T47D (cell line): ENCODE results near the gene TFAP2B.

ENCODE experiments used
- DNase-seq, 2 experiments: peaks; one replicate each; pipeline versions ENCODE4 v3.0.0 to v3.0.0-alpha.2; 2011 to 2012; ENCODE audit warnings: low read depth in 1 of 2, low spot score in 1 of 2
- JUND ChIP-seq: IDR thresholded peaks from 2 replicates; pipeline ENCODE4 v1.6.1; 2012; ENCODE audit warnings: low read depth
- in situ Hi-C: cut with HindIII; loops from 2 replicates; pipeline ENCODE4 v1.10.0; 2016; ENCODE audit warnings: low sequenced_read_pairs, low pct_unique_long_range_greater_than_20kb

Gene TFAP2B

GRCh38 chr6:50845499-50846143, 26.9 kb downstream of the TFAP2B start:
- no peak for DNase-seq
- no peak for TF ChIP-seq JUND
- in situ Hi-C loops: no loop called here

DNA sequence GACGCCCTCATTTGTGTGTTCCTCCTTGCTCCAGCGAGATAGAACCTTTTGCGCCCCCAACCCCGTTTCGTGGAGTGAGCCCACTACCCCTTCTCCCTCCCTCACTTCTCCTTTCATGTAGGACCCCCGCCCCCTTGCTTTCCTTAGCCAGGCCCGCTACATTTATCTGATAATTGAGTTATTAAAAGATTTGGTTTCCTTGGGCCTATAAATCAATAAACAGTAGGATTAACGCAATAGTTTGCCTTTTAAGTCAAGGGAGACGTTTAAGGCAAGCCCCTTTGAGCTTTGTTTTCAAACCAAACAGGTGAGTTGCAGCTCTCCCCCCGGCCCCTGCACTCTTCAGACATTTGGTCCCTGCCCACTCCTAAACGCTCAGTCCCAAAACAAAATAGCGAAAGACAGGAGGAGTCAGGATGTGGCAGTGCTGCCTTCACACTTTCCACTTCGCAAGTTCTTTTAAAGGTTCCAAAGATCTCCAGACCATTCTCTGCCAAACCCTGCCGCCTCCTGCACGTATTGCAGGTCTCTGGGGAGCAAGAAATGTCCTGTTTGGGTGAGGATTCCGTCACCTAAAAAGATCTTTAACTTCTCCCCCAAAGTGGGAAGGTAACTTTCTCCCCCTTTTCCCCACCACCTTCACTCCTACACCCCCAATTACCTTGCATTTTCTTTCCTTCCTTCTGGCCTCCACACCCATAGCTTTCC, 27.6 kb downstream of the TFAP2B start:
- TF ChIP-seq JUND: no peak
- DNase-seq: no peak
- in situ Hi-C loops: no loop called here

GRCh38 chr6:50846852-50847155, 28.1 kb downstream of the TFAP2B start:
- DNase-seq: no peak
- in situ Hi-C loops: no loop called here
- no peak for TF ChIP-seq JUND

GRCh38 chr6:50847890-50848594, 29.4 kb downstream of the TFAP2B start:
- DNase-seq: no peak
- in situ Hi-C loops: no loop called here
- no peak for TF ChIP-seq JUND

DNA sequence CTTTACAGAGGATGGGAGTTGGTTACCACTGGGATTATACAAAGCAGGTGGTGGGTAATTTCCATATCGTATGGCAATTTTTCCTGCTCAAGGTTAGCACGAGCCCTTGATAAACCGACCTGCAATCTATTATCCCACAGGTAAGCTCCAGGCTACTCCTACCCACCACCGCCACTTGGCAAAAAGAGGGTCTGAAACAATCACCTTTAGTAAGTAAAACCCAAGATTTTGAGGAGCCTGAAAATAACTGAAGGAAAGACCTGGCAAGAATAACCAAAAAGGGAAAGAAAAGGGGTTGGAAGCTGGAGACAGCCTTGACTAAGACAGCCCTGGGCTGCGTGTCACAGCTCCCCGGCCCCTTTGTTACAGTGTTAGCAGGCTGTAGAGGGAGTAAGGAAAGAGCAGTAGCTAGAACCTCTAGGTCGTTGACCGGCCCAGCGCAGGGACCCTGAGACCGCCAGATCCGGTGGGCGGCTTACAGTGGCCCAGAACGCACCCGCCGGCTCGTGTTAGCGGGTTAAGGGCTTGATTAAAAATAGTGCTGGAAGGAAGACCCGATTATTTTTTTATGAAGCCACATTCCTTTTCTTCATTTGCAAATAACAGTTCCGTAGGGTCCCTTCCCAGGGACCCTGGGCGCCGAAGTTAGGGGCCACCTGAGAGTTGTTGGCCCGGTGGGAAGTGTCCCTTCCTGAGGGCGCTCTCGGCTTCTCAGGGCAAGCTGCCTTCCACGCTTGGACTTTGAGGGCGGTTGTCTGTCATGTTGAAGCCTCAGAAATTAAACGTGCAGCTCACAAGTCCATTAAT, 30.5 kb downstream of the TFAP2B start:
- DNase-seq: no peak
- no peak for TF ChIP-seq JUND
- in situ Hi-C loops: no loop called here

GRCh38 chr6:50849796-50850180, 31.1 kb downstream of the TFAP2B start:
- DNase-seq: peak in 1 of 2 experiments; percentile 7
- in situ Hi-C loops: no loop called here
- TF ChIP-seq JUND: no peak

DNA sequence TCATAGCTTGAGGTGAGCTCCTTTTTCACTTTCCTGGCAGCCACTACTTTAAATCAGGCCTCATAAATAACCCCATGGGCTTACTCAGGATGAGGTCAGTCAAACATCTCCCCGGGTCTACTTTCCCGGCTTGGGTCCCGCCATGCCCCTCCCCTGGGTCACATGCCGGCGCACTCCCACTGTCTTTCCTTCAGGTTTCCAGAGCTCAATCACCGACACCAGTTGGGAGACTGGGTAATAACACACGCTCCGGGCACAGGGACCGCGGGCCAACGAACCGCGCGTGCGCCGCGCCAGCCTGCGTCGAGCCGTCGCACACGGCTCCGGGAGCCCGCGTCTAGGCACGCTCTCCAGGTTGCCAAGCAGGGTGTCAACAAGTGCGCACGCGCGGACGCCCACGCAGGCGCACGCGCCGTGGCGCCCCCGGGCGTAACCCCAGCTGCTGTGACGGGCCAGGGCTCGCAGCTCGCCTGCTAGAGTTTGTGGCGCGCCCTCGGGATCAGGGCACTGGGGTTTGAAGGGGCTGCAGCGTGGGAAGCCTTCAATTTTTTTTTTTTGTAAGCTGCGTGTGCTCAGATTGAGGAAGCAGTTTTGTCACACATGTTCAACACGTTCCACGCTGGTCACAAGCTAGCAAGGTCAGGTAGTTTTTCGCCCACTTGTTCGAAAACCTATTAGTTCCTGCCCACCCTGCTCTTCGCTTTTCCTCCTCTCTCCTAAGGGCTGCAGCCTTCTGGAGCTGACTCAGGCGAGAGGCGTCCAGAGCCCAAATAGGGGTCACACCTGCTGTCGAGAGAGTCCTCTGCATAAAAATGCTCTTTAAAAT, 31.8 kb downstream of the TFAP2B start:
- in situ Hi-C loops: no loop called here
- DNase-seq: peak; percentile 51 to 71
- no peak for TF ChIP-seq JUND

- in situ Hi-C loops: no loop called here
- DNase-seq: no peak
- no peak for TF ChIP-seq JUND
These were observed 32.6 kb downstream of the TFAP2B start for GRCh38 chr6:50851049-50851845.

- no peak for DNase-seq
- TF ChIP-seq JUND: no peak
- in situ Hi-C loops: no loop called here
These were observed 35.3 kb downstream of the TFAP2B start for GRCh38 chr6:50853939-50854338.

- no peak for TF ChIP-seq JUND
- no peak for DNase-seq
- in situ Hi-C loops: no loop called here
These were observed 43.0 kb downstream of the TFAP2B start for GRCh38 chr6:50861692-50862091.

GRCh38 chr6:50862176-50862575, 43.5 kb downstream of the TFAP2B start:
- in situ Hi-C loops: no loop called here
- no peak for DNase-seq
- TF ChIP-seq JUND: no peak

- DNase-seq: no peak
- TF ChIP-seq JUND: no peak
- in situ Hi-C loops: no loop called here
These were observed 45.9 kb downstream of the TFAP2B start for GRCh38 chr6:50864601-50865000.
